Neural cell (in vitro differentiated cells): ENCODE results near the gene ST3GAL3.

ENCODE experiments used
- EZH2 ChIP-seq: fragments of 200-600, 300-800 bp; shearing (Covaris generic), sonication (generic); IDR thresholded peaks from 2 replicates; pipeline ENCODE4 v1.6.1; 2014; ENCODE audit warnings: antibody characterized with exemption, low read length, borderline replicate concordance, mild to moderate bottlenecking; ENCODE audit not compliant: insufficient read depth, poor library complexity, severe bottlenecking
- RAD21 ChIP-seq: fragments of 450-650 bp; conservative IDR thresholded peaks from 2 replicates; pipeline ENCODE4 v1.6.1; 2014; ENCODE audit warnings: antibody characterized with exemption, mild to moderate bottlenecking, moderate library complexity
- TF ChIP-seq, protein P1 (sequence below): fragments of 450-650 bp; IDR thresholded peaks from 2 replicates; pipeline ENCODE4 v1.5.1; 2014; ENCODE audit warnings: antibody characterized with exemption, mild to moderate bottlenecking, moderate library complexity; ENCODE audit not compliant: poor library complexity, severe bottlenecking

DNA sequence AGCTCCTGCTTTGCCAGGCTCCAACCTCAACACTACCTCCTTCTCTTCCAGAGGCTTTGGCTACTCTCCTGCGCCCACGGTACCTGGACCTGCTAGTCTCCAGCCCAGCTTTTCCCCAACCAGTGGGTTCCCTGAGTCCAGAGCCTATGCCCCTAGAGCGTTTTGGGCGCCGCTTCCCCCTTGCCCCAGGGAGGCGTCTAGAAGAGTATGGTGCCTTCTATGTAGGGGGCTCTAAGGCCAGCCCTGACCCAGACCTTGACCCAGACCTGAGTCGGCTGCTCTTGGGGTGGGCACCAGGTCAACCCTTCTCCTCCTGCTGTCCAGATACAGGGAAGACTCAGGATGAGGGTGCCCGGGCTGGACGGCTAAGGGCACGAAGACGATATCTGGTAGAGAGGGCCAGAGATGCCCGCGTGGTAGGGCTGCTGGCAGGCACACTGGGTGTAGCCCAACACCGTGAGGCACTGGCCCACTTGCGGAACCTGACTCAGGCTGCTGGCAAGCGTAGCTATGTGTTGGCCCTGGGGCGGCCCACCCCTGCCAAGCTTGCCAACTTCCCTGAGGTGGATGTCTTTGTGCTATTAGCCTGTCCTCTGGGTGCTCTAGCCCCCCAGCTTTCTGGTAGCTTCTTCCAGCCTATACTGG is 264.1 kb downstream of the ST3GAL3 start:
- TF ChIP-seq EZH2 (no peak), RAD21 (no peak)
- TF ChIP-seq, protein P1, sequence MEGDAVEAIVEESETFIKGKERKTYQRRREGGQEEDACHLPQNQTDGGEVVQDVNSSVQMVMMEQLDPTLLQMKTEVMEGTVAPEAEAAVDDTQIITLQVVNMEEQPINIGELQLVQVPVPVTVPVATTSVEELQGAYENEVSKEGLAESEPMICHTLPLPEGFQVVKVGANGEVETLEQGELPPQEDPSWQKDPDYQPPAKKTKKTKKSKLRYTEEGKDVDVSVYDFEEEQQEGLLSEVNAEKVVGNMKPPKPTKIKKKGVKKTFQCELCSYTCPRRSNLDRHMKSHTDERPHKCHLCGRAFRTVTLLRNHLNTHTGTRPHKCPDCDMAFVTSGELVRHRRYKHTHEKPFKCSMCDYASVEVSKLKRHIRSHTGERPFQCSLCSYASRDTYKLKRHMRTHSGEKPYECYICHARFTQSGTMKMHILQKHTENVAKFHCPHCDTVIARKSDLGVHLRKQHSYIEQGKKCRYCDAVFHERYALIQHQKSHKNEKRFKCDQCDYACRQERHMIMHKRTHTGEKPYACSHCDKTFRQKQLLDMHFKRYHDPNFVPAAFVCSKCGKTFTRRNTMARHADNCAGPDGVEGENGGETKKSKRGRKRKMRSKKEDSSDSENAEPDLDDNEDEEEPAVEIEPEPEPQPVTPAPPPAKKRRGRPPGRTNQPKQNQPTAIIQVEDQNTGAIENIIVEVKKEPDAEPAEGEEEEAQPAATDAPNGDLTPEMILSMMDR: no peak
